GM21825 (cell line): ENCODE data around the gene KRT71.

Experiments used
- ATAC-seq: cut with Tn5 transposase; IDR thresholded peaks from one replicate; pipeline ENCODE4 v1.9.1; 2021; ENCODE audit warnings: mild to moderate bottlenecking, moderate library complexity; ENCODE audit not compliant: unreplicated experiment

The KRT71 gene

GRCh38 chr12:52499806-52500560 is 53.0 kb downstream of the KRT71 start:
- no peak for ATAC-seq

DNA sequence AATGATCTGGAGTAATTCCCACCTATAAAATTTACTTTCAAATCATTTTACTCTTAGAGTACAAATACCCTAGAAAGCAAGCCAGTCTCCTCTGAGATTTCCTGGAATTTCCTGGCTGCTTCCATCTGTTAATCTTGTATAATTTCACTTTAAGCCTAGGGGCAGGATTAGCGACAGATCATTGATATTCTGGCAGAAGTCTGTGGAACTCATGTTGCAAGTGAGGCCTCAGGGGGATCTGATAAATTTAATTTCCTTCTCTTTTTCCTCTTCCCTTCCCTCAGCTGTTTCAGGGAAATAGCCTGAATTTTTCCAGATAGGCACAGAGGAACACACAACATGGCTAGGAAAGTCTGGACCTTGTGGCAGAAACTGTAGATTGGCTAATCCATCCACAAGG is 54.0 kb downstream of the KRT71 start:
- ATAC-seq, result no peak

GRCh38 chr12:52497975-52498374 is 55.0 kb downstream of the KRT71 start:
- ATAC-seq, result no peak

DNA sequence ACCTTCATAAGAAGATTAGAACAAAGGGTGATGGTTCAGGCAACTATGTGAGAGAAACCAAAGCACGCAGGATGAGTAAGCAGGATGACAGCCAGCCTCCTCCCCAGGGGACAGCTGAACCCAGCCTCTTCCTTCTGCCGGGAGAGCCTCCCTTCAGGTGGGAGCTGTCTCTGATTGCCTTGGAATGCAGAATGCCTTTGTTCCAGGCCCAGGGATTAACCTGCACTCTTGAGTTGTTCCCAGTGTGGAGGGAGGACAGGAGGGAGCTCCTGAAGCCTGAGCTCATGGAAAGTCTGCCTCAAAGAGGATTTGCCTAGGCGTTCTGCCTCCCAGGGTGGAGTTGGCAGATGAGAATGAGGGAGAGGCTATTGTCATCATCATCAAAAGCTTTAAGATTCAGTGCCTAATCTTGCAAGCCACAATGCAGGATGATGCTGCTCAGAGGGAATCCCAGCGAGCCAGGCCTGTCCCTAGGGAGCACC is 56.3 kb downstream of the KRT71 start:
- ATAC-seq, result no peak

- ATAC-seq, result no peak
These were observed 56.9 kb downstream of the KRT71 start for GRCh38 chr12:52496054-52496453.

DNA sequence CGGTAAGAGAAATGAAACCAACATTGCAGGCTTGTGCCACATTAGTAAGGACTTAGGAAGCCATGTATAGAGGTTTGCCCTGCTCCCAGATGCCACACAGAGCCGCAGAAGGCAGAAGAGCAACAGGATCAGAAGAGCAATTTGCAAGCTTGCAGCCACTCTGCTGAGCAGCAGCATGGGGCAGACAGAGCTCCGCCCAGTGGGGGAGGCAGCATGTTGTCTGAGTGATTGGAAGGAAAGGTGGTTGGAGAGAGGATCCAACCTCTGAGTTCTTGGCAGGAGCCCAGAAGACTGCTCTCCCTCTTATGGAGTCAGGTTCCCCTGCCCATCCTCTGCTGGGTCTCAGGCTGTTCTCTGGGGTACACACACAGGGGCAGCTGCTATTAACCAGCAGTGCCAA is 57.6 kb downstream of the KRT71 start:
- no peak for ATAC-seq

DNA sequence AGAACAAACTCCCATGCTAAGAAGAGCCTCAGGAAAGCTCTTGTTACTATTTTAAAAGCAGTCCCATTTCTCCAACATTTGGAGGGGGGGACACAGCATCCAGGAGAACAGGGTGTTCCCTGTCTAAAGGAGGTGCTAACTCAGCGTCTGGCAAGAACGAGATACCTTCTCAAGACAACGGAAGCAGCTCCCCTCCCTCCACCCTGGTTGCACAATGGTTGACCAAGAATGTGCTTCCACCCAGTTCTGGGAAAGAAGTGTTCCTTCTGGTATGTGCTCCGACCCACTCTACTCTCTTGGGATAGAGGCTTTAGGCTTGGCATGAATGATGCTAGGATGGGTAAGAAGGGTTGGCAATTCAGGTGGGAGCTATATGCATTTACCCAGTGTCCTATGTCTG is 58.4 kb downstream of the KRT71 start:
- no peak for ATAC-seq

DNA sequence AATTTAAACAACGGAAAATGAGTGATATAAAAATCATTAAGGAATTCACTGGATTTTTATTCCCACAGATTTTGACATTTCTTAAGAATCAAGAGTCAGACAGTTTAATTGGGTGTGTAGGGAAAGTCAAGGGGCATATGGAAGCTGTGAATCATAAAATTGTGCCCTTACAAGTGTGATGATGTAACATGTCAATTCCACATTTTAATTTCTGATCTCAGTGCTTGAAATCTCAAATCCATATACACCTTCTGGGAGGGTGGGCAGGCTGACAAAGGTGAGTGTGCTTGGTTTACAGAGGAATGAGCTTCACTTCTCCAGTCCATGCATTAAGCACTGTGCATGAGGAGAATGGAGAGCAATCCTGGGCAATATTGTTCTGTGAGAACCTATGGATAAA is 58.8 kb downstream of the KRT71 start:
- ATAC-seq, result no peak
